GDM1 (cell line): Measurements from ENCODE around the gene TARS2.
A peak's percentile ranks its signal among the peaks of the same experiment; 100 is the strongest.

Source experiments
- DNase-seq: peaks from one replicate; lab custom pipeline; 2025; lab: John Stamatoyannopoulos, UW

Gene TARS2

DNA sequence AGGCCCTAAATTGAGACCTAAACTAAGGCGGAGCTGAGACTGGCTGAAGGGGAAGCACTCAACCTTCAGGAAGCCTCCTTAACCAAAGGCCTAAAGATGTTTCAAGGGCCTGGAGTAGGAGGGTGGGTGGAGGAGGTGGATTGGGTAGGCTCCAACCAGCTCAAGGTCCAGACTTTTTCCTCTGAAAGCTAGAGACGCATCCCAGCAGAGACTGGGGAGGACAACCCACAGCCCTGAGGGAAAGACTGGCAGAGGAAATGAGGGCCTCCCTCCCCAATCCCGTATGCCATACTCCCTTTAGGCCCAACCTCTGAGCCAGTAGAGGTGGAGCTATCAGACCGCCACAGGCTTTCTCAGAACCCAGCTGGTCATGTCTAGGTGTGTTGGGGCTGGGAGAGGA lies 21.8 kb downstream of the TARS2 start:
- DNase-seq: no peak

DNA sequence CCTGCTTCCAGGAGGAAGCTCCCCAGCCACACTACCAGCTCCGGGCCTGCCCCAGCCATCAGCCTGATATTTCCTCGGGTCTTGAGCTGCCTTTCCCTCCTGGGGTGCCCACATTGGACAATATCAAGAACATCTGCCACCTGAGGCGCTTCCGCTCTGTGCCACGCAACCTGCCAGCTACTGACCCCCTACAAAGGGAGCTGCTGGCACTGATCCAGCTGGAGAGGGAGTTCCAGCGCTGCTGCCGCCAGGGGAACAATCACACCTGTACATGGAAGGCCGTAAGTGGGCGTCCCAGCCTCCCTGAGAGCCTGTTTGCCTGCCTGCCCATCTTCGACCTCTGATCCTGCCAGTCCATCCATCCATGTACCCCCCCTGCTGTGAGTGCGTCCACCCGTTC lies 24.3 kb downstream of the TARS2 start:
- DNase-seq: no peak

DNA sequence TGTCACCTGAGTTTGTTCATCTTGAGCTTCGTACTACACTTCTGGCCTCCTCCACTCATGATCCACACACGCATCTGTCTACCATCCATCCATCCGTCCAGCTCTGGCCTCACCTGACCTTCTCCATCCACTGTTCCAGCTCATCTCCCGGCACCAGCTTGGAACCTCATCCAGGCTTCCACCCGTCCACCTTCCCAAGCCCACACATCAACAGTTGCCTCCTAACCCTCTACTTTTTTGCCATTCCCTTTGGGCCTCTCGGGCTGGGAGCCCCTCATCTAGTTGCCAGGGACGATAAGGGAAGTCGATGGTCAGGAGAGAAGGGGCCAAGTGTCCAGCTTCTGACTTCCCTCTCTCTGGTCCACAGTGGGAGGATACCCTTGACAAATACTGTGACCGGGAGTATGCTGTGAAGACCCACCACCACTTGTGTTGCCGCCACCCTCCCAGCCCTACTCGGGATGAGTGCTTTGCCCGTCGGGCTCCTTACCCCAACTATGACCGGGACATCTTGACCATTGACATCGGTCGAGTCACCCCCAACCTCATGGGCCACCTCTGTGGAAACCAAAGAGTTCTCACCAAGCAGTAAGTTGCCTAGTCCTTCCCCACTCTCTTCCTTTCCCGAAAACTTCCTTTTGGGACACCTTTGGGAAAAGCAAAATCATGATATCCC lies 24.9 kb downstream of the TARS2 start:
- no peak for DNase-seq

DNA sequence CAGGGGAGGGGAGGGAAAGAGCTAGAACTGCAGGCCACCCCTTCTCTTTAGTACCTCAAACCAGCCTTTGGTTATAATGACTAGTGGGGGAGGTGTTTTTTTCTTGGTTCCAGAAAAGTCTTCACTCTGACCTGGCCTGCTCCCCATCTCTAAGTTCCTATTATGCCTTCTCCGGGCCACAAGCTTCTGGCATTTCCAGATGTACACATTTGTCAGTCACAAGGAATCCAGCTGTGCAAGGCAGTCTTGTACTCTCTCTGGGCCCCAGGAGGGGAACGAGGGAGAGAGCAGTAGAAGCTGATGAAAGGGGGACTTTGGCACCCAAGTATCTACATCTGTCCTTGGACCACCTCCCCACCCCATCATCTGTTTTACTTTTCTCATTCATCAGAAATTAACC lies 25.6 kb downstream of the TARS2 start:
- DNase-seq: no peak

DNA sequence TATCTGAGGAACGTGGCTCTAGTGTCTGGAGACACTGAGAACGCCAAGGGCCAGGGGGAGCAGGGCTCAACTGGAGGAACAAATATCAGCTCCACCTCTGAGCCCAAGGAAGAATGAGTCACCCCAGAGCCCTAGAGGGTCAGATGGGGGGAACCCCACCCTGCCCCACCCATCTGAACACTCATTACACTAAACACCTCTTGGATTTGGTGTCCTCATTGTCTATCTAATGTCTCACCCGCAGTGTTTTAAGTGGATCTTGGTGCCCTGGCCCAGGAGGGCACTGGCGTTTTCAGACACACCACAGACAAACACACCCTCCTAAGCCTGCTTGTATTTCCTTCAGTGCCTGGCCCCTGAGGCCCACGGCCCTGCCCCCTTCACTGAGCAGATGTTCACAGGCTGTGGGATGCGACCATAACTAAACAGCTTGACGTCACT lies 26.2 kb downstream of the TARS2 start:
- no peak for DNase-seq

DNA sequence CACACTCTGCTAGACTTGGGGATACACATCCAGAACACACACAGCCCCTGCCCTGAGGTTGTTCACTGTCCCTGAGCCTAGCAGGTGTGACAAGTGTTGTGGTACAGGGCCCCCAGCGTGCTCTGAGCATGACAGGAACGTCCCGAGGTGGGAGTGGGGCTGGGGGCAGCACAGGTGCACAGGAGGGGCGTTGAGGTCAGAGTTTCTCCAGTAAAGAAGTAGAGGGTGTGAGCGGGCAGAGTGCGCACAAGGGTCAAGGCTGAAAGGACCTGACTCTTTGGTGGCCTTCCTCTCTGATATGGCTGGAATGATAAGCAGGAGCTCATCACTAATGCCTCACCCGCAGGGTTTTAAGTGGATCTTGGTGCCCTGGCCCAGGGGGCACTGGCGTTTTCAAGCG lies 27.0 kb downstream of the TARS2 start:
- no peak for DNase-seq

DNA sequence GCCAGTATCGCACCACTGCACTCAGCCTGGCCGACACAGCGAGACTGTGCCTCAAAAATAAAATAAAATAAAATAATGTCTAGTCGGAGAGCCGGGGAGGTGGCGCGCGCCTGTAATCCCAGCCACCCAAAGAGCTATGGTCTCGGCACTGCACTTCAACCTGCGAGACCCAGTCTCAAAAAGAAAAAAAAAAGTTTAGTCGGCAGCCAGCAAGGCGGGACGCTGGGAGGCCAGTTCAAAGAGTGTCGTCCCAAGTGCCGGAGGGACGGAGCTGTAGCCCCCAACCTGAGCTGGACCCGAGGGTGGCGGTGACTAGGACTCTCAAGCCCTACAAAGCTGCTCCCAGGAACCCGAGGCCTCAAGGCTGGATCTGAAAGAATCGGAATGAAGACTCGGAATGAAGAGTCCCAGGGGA lies 27.7 kb downstream of the TARS2 start:
- DNase-seq: no peak

DNA sequence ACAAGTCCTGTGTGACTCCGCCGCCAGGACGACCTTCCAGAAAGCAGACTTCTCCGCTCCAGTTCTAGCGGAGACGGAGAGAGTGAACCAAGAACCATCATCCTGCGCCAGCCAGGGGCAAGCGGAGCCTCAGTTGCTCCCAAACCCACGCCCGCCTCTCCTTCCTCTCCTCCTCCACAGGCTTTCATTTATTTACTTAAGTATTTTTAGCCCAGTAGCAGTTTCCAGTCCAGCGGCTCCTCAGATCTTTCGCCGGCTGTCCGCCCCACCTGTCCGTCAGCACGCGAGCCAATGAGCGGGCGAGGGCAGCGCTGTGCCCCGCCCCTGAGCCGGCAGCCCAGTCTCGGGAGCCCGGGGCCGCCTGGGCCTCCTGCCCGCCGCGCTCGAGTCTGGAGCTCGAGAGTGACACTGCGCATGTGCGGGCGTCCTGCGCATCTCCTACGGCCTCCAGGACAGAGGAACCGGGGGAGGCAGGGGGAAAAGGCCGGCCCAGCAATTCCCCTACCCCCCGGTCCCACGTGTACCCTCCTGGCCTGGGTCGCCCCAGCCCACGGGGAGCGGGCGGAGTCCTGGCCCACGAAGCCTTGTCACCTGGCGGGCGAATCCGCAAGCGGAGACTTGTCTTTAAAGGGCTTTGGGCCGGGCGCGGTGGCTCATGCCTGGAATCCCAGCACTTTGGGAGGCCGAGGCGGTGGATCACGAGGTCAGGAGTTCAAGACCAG lies 28.3 kb downstream of the TARS2 start, which contains the start of gene FALEC:
TSS of gene FALEC (plus strand) at position 425 of the 722 bp plus-strand sequence.
- peak; percentile 93 for DNase-seq

DNA sequence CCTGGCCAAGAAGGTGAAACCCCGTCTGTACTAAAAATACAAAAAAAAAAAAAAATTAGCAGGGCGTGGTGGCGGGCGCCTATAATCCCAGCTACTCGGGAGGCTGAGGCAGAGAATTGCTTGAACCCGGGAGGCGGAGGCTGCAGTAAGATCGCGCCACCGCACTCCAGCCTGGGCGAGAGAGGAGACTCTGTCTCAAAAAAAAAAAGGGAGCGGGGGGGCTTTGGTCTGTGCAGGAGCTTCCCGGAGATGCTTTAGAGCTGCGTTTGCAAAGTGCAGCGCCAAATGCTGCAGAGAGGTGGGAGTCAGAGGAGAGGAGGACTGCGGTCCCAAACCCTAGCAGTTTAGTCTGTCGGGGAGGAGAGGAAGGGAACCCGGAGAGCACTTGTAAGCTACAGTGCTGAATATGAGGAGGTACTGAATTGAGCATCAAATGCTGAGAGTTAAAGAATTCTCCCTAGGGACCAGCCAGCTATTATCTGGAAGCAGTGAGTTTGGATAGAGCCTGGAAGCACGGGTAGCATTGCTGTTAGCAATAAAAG lies 28.9 kb downstream of the TARS2 start:
- no peak for DNase-seq

DNA sequence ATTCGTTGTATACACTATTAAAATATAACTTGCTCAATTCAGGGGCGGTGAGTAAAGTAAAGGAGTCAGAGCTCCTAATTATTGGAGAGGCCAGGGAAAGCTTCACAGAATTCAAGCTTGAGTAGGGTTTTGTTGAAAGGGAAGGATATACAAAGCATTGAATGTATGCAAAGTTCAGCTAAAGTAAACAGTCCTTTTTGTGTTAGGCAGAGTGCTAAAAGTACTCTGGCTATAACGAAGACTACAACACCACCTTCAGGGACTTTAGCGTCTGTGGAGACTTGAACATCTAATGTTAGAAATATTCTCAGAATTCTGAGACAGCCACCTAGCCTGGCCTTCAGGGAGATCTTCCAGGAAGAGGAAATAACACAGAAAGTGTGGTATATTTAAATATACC lies 29.4 kb downstream of the TARS2 start:
- DNase-seq: no peak

DNA sequence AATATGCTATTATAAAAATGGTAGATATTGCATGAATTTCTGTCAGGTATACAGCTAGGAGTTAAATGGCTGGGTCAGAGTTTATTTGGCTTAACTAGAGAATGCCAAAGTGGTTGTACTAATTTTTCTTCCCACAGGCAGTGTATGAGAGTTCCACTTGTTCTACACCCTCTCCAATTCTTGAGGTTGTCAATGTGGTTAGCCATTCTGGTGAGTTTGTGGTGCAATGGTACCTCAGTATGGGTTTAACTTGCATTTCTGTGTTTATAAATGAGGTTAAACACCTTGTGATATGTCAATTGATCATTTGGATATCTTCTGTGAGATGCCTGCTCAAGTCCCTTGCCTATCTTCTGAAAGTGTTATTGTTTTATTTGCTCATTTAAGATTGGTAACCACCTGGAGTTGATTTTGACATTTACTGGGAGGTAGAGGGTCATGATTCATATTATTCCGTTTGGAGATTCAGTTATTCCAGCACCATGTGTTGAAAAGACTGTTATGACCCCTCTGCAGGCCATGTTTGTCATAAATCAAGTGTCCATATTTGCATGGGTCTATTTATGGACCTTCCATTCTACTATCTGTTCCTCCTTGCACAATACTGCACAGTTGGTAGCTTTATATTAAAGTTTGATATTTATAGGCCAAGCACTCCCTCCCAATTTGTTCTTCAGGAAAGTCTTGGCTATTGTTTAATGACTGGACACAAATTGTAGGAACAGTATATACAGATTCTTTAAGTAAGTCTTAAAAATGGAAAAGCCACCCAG lies 34.2 kb downstream of the TARS2 start:
- no peak for DNase-seq

DNA sequence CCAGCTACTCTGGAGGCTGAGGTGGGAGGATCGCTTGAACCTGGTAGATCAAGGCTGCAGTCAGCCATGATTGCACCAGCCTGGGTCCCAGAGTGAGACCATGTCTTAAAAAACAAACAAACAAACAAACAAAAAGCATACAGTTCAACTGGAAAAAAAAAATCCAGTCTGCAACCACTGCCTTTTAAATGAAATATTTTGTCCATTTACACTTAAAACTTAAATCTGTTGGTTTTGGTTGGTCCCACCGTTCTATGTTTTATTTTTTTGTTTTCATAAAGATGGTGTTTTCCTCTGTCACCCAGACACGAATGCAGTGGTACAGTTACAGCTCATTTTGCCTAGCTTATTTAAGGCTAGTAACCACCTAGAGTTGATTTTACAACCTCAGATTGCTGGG lies 38.1 kb downstream of the TARS2 start:
- no peak for DNase-seq

DNA sequence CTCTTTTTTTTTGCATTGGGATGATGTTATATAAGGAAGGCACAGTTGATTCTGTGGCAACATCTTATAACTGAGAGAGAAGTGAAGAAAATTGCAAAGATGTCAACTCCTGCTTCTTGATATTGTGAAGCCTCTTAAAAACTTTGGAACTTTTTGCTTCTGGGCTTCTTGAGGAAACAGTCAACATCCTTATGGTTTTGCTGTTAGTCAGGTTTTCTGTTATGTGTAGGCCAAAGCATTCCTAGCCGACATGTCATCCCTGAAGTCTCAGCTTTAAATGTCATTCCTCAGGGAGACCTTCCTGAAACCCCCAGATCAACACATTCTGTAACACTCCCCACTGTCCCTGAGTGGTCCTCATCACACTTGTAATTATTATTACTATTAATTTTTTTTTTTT lies 41.0 kb downstream of the TARS2 start:
- DNase-seq: no peak

DNA sequence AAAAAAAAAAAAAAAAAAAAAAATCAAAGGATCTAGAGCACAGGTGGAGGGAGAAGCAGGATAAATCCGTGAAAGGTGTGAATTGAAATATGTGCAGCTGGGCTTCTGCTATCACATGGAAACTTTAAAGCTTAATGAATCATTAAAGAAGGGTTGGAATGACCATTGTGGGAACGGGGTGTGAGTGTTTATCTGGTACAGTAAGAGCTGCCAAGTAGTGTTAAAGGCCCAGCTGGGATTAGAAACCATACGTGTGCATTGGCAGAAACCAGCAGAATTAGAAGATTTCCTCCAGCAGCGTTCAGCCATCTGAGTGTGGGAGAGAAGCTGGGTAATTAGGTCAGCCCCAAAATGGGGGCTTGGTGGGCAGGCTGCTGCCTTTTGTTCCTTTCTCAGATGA lies 41.8 kb downstream of the TARS2 start:
- DNase-seq: no peak

DNA sequence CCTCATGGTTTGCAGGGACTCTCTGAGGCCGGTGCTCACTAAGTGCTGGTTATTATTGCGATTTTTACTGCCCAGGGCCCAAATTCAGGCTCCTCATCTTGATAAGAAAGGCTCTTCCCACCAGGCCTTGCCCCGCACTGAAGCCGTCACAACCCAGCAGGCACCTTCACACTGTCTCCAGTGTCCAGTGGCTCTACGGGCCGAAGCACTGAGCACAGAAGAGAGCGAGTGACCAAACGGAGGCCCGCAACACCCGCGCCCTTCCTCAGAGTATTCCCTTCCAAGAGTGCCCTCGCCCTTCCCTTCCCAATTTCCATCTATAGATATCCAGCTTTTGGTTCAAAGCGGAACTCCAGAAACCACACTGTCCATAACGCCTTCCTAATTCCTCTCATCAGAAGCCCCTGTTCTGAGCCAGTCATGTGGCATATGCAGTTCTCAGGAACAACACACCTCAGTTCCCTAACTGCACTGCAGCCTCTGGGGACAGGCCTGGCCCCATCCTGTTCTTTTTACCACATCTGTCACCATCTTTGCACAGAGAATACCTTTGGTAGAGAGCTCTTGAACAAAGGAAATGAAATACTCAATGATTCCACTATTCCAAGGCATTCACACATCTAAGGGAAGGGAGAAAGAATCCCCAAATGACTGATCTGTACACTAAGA lies 43.4 kb downstream of the TARS2 start:
- no peak for DNase-seq

DNA sequence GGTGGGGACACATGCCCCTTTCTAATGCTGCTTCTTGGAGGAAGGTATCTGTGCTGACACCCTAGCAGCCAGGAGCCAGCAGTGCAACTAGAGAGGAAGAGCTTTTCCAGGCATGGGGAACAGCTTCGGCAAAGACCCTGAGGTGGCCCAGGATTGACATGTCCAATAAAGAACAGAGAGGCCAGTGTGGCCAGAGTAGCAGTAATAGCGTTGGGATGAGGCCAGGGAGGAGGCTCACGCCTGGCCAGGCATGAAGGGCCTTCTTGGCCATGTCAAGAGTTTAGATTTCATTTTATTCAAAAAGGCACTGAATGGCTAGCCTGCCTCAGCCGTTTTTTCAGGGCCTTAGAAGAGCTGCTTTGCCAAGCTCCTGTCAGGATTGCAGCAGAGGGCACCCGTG lies 45.6 kb downstream of the TARS2 start:
- no peak for DNase-seq

DNA sequence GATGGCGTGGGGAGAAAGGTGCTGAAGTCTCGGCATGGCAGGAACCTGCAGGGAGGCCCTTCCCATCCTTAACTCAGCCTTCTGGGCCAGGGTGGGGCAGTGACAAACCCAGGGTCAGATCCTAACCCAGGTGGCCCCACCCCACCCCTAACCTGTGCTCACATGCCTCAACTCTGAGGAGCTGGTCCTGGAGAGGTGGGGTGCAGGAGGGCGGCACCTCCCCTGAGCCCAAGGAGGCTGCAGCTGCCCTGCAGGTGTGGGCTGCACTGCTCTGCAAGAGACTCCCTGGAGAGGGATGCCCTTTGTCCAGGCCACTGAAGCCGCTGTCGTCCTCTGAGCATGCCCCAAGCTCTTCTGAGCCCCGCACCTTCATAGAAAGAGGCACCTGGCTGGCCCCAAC lies 46.8 kb downstream of the TARS2 start:
- DNase-seq: no peak

DNA sequence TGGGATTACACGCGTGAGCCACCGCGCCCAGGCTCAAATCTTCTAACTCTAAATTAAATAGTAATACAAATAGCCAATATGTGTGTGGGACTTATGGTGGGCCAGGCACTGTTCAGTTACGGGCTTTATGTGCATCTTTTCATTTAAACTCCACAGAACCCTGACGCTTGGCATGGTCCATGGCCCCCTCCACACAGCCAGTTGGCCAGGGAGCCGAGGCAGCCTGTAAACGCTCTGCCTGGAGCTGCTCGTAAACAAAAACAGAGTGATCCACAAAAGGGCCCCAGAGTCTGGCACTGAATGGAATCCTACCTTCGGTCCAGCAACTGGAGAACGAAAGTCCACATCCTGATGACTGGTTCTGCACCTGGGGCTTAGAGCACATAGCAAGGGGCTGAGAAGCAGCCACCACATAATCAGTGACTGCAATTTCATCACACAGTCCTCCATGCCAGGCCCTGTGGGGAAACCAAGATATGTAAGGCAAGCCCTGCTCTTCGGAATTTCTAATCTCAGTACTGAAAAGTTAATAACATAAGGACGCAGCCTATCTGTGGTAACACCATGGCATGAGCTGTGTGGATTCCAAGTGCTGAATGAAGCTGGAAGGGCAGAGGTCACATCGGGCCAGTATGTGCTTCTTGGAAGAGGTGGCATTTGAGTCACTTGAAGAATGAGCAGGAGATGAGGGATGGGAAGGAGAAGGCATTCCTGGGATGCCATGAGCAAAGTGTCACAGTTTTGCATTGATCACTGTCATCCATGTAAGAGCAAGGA lies 48.5 kb downstream of the TARS2 start:
- no peak for DNase-seq

DNA sequence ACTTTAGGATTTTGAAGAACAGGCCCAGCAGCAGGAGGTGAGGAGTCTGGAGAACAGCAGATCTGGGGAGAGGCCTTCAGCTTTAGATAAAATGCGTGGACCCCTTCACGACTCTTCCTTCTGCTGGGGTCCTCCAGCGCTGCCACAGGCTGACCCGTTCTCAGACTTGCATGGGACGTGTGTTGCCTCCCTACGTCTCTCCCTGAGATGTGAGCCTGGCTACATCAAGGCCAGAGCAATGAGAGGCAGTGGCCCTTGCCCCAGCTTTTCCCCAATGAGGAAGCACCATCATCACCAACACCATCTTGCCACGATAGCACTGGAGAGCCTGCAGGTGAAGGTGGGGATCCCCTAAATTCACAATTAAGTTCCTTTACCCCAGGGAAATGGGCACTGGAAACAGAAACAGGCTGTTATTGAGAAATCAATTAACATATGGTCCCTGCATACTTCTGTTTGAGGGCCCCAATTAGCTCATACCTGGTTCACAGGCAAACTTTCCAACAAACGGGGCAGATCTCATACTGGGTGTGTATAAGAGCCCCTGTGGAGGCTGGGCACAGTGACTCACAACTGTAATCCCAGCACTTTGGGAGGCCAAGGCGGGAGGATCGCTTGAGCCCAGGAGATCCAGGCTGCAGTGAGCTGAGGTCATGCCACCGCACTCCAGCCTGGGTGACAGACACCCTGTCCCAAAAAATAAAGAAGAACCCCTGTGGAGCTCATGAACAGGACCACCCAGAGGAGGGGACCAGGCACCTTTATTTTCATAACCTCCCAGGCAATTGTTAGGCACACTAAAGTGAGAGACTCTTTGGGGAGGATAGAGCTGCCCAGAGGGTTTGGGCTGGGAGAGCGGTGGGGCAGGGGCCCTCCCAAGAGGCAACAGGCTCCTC lies 49.9 kb downstream of the TARS2 start:
- DNase-seq: no peak
